DOHH2 (cell line): ENCODE results near the gene NKX3-2.

Experiments used
- H3F3A ChIP-seq: fragments of 200-600 bp; sonication (generic), shearing (Covaris generic); 2 replicates; pipeline ENCODE4 v1.6.0; 2016; ENCODE audit warnings: antibody characterized with exemption, mild to moderate bottlenecking; ENCODE audit not compliant: control insufficient read depth, insufficient read depth
- H3K27ac ChIP-seq: fragments of 200-600 bp; sonication (generic); 2 replicates; pipeline ENCODE4 v1.5.1; 2014; ENCODE audit warnings: low read depth, mild to moderate bottlenecking, low read length, moderate library complexity
- H3K27me3 ChIP-seq: fragments of 200-600 bp; sonication (generic); 2 replicates; pipeline ENCODE4 v1.6.1; 2014; ENCODE audit warnings: mild to moderate bottlenecking, low read length, mixed read lengths; ENCODE audit not compliant: control insufficient read depth
- H3K36me3 ChIP-seq: fragments of 200-600 bp; sonication (generic); 2 replicates; pipeline ENCODE4 v1.6.1; 2014; ENCODE audit warnings: mild to moderate bottlenecking, low read length, moderate library complexity, mixed read lengths; ENCODE audit not compliant: control insufficient read depth
- H3K4me1 ChIP-seq: fragments of 200-600 bp; sonication (generic); 2 replicates; pipeline ENCODE4 v1.6.1; 2014; ENCODE audit warnings: mild to moderate bottlenecking, low read length, mixed read lengths; ENCODE audit not compliant: control insufficient read depth
- H3K4me2 ChIP-seq: fragments of 200-600 bp; sonication (generic); 2 replicates; pipeline ENCODE4 v1.6.0; 2014; ENCODE audit warnings: mild to moderate bottlenecking, low read length, moderate library complexity
- H3K4me3 ChIP-seq: fragments of 200-600 bp; sonication (generic); 2 replicates; pipeline ENCODE4 v1.5.1; 2014; ENCODE audit warnings: mild to moderate bottlenecking, low read length, mixed read lengths
- H3K79me2 ChIP-seq: fragments of 200-600 bp; sonication (generic); 2 replicates; pipeline ENCODE4 v1.6.1; 2014; ENCODE audit warnings: mild to moderate bottlenecking, low read length, mixed read lengths; ENCODE audit not compliant: control insufficient read depth
- H3K9me2 ChIP-seq: fragments of 200-600 bp; sonication (generic); replicated peaks from 2 replicates; pipeline ENCODE4 v1.6.1; 2014; ENCODE audit warnings: mild to moderate bottlenecking, low read length, mixed read lengths; ENCODE audit not compliant: control insufficient read depth
- H3K9me3 ChIP-seq: fragments of 200-600 bp; sonication (generic); 2 replicates; pipeline ENCODE4 v1.6.1; 2014; ENCODE audit warnings: antibody characterized with exemption, low read length, mixed read lengths; ENCODE audit not compliant: control insufficient read depth, insufficient read depth
- H4K20me1 ChIP-seq: fragments of 200-600 bp; sonication (generic); 2 replicates; pipeline ENCODE4 v1.6.0; 2014; ENCODE audit warnings: low read depth, mild to moderate bottlenecking, antibody characterized with exemption, low read length, moderate library complexity; ENCODE audit not compliant: control insufficient read depth, insufficient read depth
- EZH2phosphoT487 ChIP-seq: fragments of 200-600 bp; sonication (generic); IDR thresholded peaks from 2 replicates; pipeline ENCODE4 v1.6.1; 2017; ENCODE audit warnings: borderline replicate concordance, mild to moderate bottlenecking, antibody characterized with exemption, low read length, moderate library complexity, mixed read lengths
- TF ChIP-seq, protein P1 (sequence below): fragments of 200-600 bp; sonication (generic); IDR thresholded peaks from one replicate; pipeline ENCODE4 v1.5.1; 2014; ENCODE audit warnings: antibody characterized with exemption, mild to moderate bottlenecking, low read depth, low read length; ENCODE audit not compliant: poor library complexity, severe bottlenecking

Gene NKX3-2

DNA sequence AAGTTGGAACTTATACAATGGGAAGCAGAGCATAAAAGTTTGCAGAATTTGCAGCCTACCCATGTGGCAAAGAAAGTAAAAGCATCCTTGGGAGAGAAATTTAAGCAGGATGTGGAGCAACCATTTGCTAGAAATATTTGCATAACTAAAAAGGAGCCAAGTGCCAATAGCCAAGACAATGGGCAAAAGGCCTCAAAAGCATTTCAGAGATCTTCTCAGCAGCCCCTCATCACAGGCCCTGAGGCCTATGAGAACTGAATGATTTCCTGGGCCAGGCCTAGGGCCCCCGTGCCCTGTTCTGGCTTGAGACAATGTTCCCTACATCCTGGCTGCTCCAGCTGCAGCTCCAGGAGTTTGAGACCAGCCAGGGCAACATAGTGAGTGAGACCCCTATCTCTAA lies 34.9 kb downstream of the NKX3-2 start:
- H3K9me2 ChIP-seq, result no peaks in the 10 kb centered on the region
- H3K27ac ChIP-seq, result no peak overlapping the region
- no peaks in the 10 kb centered on the region for H4K20me1 ChIP-seq
- TF ChIP-seq, protein P1, sequence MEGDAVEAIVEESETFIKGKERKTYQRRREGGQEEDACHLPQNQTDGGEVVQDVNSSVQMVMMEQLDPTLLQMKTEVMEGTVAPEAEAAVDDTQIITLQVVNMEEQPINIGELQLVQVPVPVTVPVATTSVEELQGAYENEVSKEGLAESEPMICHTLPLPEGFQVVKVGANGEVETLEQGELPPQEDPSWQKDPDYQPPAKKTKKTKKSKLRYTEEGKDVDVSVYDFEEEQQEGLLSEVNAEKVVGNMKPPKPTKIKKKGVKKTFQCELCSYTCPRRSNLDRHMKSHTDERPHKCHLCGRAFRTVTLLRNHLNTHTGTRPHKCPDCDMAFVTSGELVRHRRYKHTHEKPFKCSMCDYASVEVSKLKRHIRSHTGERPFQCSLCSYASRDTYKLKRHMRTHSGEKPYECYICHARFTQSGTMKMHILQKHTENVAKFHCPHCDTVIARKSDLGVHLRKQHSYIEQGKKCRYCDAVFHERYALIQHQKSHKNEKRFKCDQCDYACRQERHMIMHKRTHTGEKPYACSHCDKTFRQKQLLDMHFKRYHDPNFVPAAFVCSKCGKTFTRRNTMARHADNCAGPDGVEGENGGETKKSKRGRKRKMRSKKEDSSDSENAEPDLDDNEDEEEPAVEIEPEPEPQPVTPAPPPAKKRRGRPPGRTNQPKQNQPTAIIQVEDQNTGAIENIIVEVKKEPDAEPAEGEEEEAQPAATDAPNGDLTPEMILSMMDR, result no peak
- no peak for TF ChIP-seq EZH2phosphoT487
- H3K27me3 ChIP-seq, result no peaks in the 10 kb centered on the region; the same call in 1 of the 2 replicates
- no peaks in the 10 kb centered on the region for H3F3A ChIP-seq
- no peaks in the 10 kb centered on the region for H3K4me1 ChIP-seq
- no peak overlapping the region for H3K4me2 ChIP-seq
- H3K36me3 ChIP-seq, result no peaks in the 10 kb centered on the region
- no peaks in the 10 kb centered on the region for H3K79me2 ChIP-seq
- no peak overlapping the region for H3K4me3 ChIP-seq
- no peaks in the 10 kb centered on the region for H3K9me3 ChIP-seq

DNA sequence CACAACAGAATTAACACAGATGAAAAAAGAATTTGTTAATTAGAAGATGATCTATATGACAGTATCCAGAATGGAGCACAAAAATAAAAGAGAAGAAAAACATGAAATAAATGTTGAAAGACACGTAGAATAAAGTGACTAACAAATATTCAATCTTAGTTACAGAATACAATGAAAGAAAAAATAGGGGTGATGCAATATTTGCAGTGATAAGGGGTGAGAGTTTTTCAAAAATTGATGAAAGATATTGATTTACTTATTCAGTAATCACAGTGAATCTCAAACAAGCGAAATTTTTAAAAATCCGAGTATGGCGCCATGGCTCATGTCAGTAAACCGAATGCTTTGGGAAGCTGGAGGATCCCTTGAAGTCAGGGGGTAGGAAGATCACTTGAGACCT lies 39.9 kb downstream of the NKX3-2 start:
- no peak overlapping the region for H3K27ac ChIP-seq
- H3K9me2 ChIP-seq, result no peaks in the 10 kb centered on the region
- no peaks in the 10 kb centered on the region for H3K36me3 ChIP-seq

DNA sequence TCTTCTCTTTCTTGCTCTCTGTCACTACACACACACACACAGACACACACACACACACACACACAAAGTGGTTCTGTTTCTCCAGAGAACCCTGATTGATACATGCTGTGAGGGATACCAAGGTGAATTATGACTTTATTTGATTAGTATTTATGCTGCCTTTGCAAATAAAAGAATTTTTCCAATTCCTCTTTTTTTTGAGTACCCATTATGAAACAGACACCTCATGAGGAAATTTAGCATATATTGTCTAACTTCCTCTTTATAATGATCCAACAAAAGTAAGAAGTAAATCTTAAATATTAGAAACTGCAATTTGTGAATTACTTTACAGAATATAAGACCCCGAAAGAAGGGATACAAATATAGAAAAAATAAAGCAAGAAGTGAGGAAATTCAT lies 45.8 kb downstream of the NKX3-2 start:
- no peak overlapping the region for H3K27ac ChIP-seq

More for the DNA sequence above, 39.9 kb downstream of the NKX3-2 start:
- Histone ChIP-seq H3K4me1 (no peaks in the 10 kb centered on the region), H3F3A (no peaks in the 10 kb centered on the region), H3K4me3 (no peak overlapping the region), H3K4me2 (no peak overlapping the region), H3K27me3 (peaks cover 2% of the 10 kb centered on the region; the same call in 1 of the 2 replicates), H3K79me2 (no peaks in the 10 kb centered on the region), H3K9me3 (no peaks in the 10 kb centered on the region), H4K20me1 (no peaks in the 10 kb centered on the region)
- TF ChIP-seq, protein P1, result no peak
- TF ChIP-seq EZH2phosphoT487, result no peak

More for the DNA sequence above, 45.8 kb downstream of the NKX3-2 start:
- no peaks in the 10 kb centered on the region for H3K36me3 ChIP-seq
- TF ChIP-seq, protein P1, result no peak
- no peak for TF ChIP-seq EZH2phosphoT487
- H4K20me1 ChIP-seq, result no peaks in the 10 kb centered on the region
- H3K4me2 ChIP-seq, result no peak overlapping the region
- H3K27me3 ChIP-seq, result 0 out of 2 replicates have a peak, but pooled peaks cover 3% of the 10 kb centered on the region
- no peaks in the 10 kb centered on the region for H3F3A ChIP-seq
- peaks cover 4% of the 10 kb centered on the region; the same call in 1 of the 2 replicates for H3K9me3 ChIP-seq
- no peak overlapping the region for H3K4me3 ChIP-seq
- no peaks in the 10 kb centered on the region for H3K4me1 ChIP-seq
- H3K9me2 ChIP-seq, result no peaks in the 10 kb centered on the region
- H3K79me2 ChIP-seq, result no peaks in the 10 kb centered on the region
